Omental fat pad (tissue), 4 donors: ENCODE measurements around the gene LNP1. TPM values are rescaled to one million over a fixed set of nuclear protein-coding genes. Genes with fewer than 3 reads are reported as not detected.

ENCODE experiments used
- ATAC-seq: fragments of 150-250 bp; one replicate; pipeline ENCODE4 v1.9.1; 2016; ENCODE audit warnings: mild to moderate bottlenecking, moderate library complexity; ENCODE audit not compliant: low FRiP score
- DNase-seq: peaks from one replicate; pipeline ENCODE4 v3.0.0-alpha.2; 2019; ENCODE audit warnings: low spot score
- total RNA-seq, 4 donors: library from RNA; depleted of rRNA; stranded (reverse); fragments of >200 nt; gene quantifications; one replicate each; pipeline ENCODE4 v1.1.0, GENCODE V29; 2016
- TF ChIP-seq, protein P1 (sequence below), 3 donors: fragments of 450-650 bp; IDR thresholded peaks; one replicate each; pipeline ENCODE4 v1.5.1; 2016 to 2017; ENCODE audit warnings: antibody characterized with exemption in 3 of 3, mild to moderate bottlenecking in 3 of 3, moderate library complexity in 2 of 3

Gene LNP1
- total RNA-seq, 4 donors from 2014 or later, result 1.2 to 5.7 (median 2.2) TPM

DNA sequence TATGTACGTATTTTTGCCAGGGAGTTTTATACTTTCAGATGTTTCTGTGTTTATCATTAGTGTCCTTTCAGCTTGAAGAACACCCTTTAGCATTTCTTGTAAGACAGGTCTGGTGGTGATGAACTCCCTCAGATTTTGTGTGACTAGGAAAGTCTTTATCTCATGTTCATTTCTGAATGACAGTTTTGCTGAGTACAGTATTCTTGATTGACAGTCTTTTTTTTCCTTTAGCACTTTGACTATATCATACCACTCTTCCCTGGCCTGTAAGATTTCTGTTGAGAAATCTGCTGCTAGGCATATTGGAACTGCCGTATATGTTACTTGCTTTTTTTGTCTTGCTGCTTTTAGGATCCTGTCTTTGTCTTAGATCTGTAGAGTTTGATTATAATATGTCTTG lies 5.8 kb downstream of the LNP1 start:
- ATAC-seq (no peak), DNase-seq (no peak)
- TF ChIP-seq, protein P1, sequence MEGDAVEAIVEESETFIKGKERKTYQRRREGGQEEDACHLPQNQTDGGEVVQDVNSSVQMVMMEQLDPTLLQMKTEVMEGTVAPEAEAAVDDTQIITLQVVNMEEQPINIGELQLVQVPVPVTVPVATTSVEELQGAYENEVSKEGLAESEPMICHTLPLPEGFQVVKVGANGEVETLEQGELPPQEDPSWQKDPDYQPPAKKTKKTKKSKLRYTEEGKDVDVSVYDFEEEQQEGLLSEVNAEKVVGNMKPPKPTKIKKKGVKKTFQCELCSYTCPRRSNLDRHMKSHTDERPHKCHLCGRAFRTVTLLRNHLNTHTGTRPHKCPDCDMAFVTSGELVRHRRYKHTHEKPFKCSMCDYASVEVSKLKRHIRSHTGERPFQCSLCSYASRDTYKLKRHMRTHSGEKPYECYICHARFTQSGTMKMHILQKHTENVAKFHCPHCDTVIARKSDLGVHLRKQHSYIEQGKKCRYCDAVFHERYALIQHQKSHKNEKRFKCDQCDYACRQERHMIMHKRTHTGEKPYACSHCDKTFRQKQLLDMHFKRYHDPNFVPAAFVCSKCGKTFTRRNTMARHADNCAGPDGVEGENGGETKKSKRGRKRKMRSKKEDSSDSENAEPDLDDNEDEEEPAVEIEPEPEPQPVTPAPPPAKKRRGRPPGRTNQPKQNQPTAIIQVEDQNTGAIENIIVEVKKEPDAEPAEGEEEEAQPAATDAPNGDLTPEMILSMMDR (IDR thresholded peaks at IDR 0.05), result no peak

DNA sequence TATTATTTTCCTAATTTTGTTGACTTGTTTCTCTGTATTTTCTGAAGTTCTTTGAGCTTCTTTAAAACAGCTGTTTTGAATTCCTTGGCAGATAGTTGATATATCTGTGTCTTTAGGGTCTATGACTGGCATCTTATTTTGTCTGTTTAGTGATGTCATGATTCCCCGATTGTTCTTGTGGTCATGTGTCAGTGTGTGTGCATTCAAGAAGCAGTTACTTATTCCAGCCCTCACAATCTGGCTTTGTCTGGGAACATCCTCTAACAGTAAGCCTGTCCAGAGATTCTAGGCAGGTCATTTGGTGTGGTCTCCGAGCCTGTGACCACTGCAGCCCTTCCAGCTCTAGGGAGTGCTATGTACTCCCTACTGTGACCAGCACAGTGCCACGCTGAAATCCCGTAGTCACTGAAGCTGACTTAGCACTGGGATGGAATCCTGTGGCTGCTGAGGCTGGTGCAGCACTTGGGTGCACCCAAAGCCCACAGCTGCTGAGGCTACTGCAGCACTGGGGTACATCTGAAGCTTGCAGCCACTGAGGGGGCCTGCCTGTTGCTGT lies 6.7 kb downstream of the LNP1 start:
- ATAC-seq (no peak), DNase-seq (no peak)

DNA sequence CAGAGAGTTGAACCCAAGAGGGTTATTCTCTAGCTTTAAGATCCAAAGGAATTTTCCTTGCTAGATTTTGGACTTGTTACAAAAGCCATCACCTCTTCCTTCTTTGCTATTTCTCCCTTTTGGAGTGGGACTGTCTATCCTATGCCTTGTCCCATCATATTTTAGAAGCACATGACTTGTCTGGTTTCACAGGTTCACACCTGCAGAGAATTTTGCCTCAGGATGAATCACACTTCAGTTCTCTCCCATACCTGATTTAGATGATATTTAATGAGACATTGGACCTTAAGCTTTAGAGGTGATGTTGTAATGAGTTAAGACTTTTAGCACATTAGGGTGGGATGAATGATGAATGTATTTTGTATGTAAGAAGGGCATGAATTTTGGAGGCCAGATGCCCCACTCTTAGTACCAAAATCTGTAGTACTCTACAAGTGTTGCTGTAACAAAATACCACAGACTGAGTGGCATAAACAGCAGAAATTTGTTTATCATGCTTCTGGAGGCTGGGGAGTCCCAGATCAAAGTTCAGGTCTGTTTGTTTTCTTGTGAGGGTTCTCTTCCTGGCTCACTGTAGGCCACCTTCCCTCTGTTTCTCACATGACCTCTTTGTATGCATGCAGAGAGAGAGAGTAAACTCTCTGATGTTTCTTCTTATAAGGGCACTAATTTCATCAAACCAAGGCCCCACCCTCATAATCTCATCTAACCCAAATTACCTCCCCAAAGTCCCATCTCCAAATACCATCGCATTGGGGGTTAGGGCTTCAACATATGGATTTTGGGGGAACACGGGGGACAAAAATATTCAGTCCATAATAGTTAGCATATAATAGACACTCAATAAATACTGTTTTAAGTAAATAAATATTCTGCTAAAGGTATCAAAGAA lies 10.0 kb downstream of the LNP1 start:
- no peak for ATAC-seq
- DNase-seq, result no peak
- TF ChIP-seq, protein P1 (IDR thresholded peaks at IDR 0.05), result no peak

More for the DNA sequence above, 6.7 kb downstream of the LNP1 start:
- TF ChIP-seq, protein P1 (IDR thresholded peaks at IDR 0.05), result no peak

DNA sequence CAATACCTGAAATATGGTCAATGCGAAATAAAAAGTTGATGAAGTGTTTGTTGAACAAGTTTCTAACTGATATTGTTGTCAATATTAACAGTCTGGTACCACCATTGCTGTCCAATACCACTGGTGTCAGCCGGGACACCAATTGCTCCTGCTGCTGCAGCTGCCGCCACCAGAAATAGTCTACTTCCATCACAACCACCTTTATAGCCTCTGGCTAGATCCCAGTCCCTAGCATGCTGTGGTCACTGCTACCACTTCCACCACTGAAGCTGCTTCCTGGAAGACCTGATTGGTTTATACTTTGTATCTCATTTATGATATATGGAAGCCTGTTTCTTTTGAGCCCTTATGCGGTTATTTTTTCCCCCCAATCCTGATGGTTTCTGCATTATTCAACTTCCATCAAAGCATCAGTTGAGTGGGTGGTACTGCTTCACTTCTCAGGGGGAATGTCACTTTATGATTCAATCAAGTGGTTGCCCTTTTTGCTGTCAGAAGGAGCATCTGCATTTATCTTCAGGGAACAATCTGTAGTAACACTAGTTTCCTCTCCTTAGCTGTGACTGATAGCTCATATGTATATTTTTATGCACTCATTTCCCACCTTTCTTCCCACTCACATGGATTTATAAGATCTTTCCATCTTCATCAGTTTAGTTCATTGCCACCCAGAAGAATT lies 11.7 kb downstream of the LNP1 start:
- ATAC-seq (no peak), DNase-seq (no peak)
- TF ChIP-seq, protein P1 (IDR thresholded peaks at IDR 0.05), result no peak

DNA sequence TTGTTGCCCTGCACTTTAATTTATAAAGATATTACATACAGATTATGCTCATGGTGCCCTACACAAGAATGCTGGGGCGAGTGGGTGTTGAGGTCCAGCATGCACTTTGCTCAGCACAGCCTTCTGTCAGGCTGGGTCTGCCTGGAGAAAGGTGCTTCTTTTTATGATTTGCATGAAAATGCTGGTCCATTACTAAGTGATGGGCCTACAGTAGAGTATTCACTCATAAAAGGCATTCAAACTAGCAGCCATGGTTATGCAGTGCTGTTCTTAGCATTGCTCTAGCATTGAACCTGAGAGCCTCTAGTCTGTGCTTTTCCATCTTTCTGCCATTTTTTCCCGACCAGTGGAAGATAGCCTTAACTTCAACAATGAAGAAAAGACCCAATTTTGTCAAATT lies 12.3 kb downstream of the LNP1 start:
- ATAC-seq (no peak), DNase-seq (no peak)
- TF ChIP-seq, protein P1 (IDR thresholded peaks at IDR 0.05), result no peak

DNA sequence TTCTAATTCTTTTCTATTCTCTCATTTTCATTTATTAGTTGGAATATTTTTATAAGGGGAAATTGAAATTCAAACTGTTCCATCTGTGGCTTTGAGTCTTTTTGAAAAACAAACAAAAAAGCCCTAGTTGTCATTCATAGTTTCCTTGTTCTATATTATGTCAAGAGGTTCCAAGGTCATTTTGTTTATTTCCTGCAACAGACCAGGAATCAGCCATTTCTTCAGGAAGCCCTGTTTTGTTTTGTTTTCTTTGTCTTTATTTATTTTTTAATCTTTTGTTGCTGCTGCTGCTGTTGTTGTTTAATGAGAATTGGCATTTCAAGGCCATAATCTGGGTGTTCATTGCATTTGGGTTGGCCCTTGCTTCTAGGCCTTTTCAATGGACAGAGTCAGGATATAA lies 14.8 kb downstream of the LNP1 start:
- no peak for DNase-seq
- TF ChIP-seq, protein P1 (IDR thresholded peaks at IDR 0.05), result no peak
- no peak for ATAC-seq
